Left cardiac atrium (tissue), 4 donors: ENCODE measurements around the gene DNAJC8. TPM values are rescaled to one million over a fixed set of nuclear protein-coding genes. Genes with fewer than 3 reads are reported as not detected.

Source experiments
- ATAC-seq, 2 donors: fragments of 200-7000 bp; cut with Tn5 transposase; one replicate each; pipeline ENCODE4 v1.9.1; 2020; ENCODE audit warnings: mild to moderate bottlenecking in 2 of 2, moderate library complexity in 2 of 2
- DNase-seq: peaks from one replicate; pipeline ENCODE4 v3.0.0-alpha.2; 2020
- intact Hi-C, 2 donors: fragments of 100-400 bp; cut with DNase I; formaldehyde crosslinking; loops; one replicate each; pipeline versions ENCODE4 v1.14.1 to v1.15.1; 2022 to 2023
- total RNA-seq, 2 donors: library from RNA; stranded (reverse); fragmentation: NEBNext Ultra II Directional; extraction: Animal tissue kit (Norgen Biotek cat#: 25700); gene quantifications; one replicate each; pipeline ENCODE4 v1.2.1, GENCODE V29; 2021
- donor health status: DM: no; HTN: yes; CAD: no.
- donor health status: DM: no; HTN: yes; CAD: no; lungs with severe emphysema.
- donor health status: DM: yes; HTN: yes; CAD: no.
- donor health status: Dilated cardiomyopathy.

DNAJC8 gene
- total RNA-seq, 2 donors from 2014 or later = 59.6 to 62.1 TPM

GRCh38 chr1:28257736-28258135, 24.9 kb upstream of the DNAJC8 start:
- DNase-seq (no peak), ATAC-seq (no peak)
- intact Hi-C loops = no loop called here

- ATAC-seq (no peak), DNase-seq (no peak)
- intact Hi-C loops = no loop called here
Observed at GRCh38 chr1:28256197-28256827, 23.5 kb upstream of the DNAJC8 start.

- intact Hi-C loops = loop anchor here in 1 of 2 donors (5.0 kb wide), 1 partner anchor 77 kb away; the partner anchor contains the start of gene MED18
- ATAC-seq (no peak), DNase-seq (no peak)
Observed at GRCh38 chr1:28249866-28250295, 17.1 kb upstream of the DNAJC8 start.

GRCh38 chr1:28249013-28249865, 16.4 kb upstream of the DNAJC8 start:
- intact Hi-C loops = loop anchor here in 1 of 2 donors (5.0 kb wide), 1 partner anchor 78 kb away; the partner anchor contains the start of gene MED18
- ATAC-seq (peak; percentile 31 to 32), DNase-seq (peak; percentile 53)

- intact Hi-C loops = loop anchor here in 1 of 2 donors (5.0 kb wide), 1 partner anchor 79 kb away; the partner anchor contains the start of gene MED18
- peak; percentile 49 to 69 for ATAC-seq
- peak; percentile 81 for DNase-seq
Observed at GRCh38 chr1:28248273-28249012, 15.6 kb upstream of the DNAJC8 start.

GRCh38 chr1:28247612-28248272, 14.9 kb upstream of the DNAJC8 start:
- intact Hi-C loops = loop anchor here in 1 of 2 donors (5.0 kb wide), 1 partner anchor 80 kb away; the partner anchor contains the start of gene MED18
- no peak for DNase-seq
- ATAC-seq = no peak

- intact Hi-C loops = loop anchor here in 1 of 2 donors (5.0 kb wide), 1 partner anchor 81 kb away; the partner anchor contains the start of gene MED18
Observed at GRCh38 chr1:28246427-28246832, 13.6 kb upstream of the DNAJC8 start.

GRCh38 chr1:28244549-28245251, 11.9 kb upstream of the DNAJC8 start:
- ATAC-seq = no peak
- peak; percentile 39 for DNase-seq
- intact Hi-C loops = loop anchor here in 1 of 2 donors (5.0 kb wide), 1 partner anchor 83 kb away; the partner anchor contains the start of gene MED18

More at GRCh38 chr1:28246427-28246832, 13.6 kb upstream of the DNAJC8 start:
- DNase-seq = no peak
- ATAC-seq = no peak

GRCh38 chr1:28243685-28244311, 11.0 kb upstream of the DNAJC8 start:
- intact Hi-C loops = no loop called here
- DNase-seq (no peak), ATAC-seq (no peak)

- ATAC-seq (no peak), DNase-seq (no peak)
- intact Hi-C loops = no loop called here
Observed at GRCh38 chr1:28241638-28242241, 8.9 kb upstream of the DNAJC8 start.

- ATAC-seq (no peak), DNase-seq (no peak)
- intact Hi-C loops = no loop called here
Observed at GRCh38 chr1:28240024-28240423, 7.2 kb upstream of the DNAJC8 start.

GRCh38 chr1:28239004-28239403, 6.2 kb upstream of the DNAJC8 start:
- intact Hi-C loops = no loop called here
- DNase-seq = no peak
- no peak for ATAC-seq

- intact Hi-C loops = no loop called here
- peak in 1 of 2 donors; percentile 1 for ATAC-seq
- DNase-seq = no peak
Observed at GRCh38 chr1:28236656-28237322, 4.0 kb upstream of the DNAJC8 start.

- peak; percentile 98 for DNase-seq
- ATAC-seq = peak; percentile 95 to 96
- intact Hi-C loops = no loop called here
Observed at GRCh38 chr1:28235755-28236655, 3.2 kb upstream of the DNAJC8 start, which contains the start of gene ATP5IF1. Gene ATP5IF1, plus strand, starts transcription at chr1:28236124. Its CDS starts 60 bp downstream, at chr1:28236184.

GRCh38 chr1:28233264-28233606, 406 bp upstream of the DNAJC8 start:
- intact Hi-C loops = no loop called here
- DNase-seq (no peak), ATAC-seq (no peak)

- DNase-seq (no peak), ATAC-seq (no peak)
- intact Hi-C loops = no loop called here
Observed at GRCh38 chr1:28229996-28230395, 2.8 kb downstream of the DNAJC8 start.
